Measurements from ENCODE around the gene CARS2. TPM values are rescaled to one million over a fixed set of nuclear protein-coding genes. Genes with fewer than 3 reads are reported as not detected.

The CARS2 gene
- total and polyA plus RNA-seq, 2 of the 8 experiments (the other 6 are each of a cell fraction or from before 2014, with no cell fraction given) = 47.7 to 55.9 TPM

DNA sequence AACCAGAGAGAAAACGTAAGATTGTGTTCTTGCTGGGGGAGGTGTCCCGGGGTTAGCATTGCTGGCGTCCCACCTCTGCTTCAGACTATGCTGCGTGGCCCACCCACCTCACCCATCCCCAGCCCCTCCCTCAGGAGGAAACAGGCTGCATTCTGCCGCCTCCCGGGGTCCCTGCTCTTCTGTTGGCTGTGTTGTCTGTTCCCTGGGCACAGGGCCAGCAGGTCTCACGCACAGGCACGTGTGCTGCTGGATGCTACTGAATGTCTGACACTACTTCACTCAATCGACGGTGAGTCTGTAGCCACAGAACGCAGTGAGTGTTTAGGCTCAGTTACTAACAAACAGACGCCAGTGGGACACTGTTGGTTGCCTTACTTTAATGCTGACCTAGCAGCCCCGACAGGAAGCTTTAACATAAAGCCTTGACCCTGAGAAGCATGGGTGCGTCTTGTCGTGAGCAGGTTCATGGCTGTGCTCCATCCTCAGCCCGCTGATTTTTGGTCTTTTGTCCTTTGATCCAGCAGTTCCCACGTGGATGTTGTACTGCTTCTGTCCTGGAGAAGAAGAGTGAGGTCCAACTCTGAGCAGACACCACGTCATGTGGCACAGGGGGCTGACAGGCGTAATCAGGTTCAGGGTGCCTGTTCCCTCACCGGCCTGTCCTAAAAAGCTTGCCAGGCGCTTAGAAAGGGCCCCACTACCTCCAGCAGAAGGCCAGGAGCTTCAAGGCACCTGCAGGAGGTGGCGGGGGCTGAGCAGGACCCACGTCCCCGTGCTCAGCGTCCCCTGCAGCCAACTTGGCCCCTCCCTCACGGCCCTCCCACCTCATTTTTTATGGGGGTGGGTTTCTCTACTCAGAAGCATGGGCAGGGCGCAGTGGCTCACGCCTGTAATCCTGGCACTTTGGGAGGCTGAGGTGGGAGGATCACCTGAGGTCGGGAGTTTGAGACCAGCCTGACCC is 64.6 kb downstream of the CARS2 start:
- H3K9me3 ChIP-seq (ENCODE audit: insufficient read depth in 2 of 2, low read depth in 1 of 2, low read length in 1 of 2) = no peaks in the 10 kb centered on the region
- H3K4ac ChIP-seq (replicated peaks; ENCODE audit: insufficient read length, low read depth, low read length) = no peak overlapping the region
- no peak overlapping the region for H2BK120ac ChIP-seq (replicated peaks; ENCODE audit: low read depth, low read length)
- peaks cover 4 to 39% (median 28%) of the 10 kb centered on the region in 4 experiments; a peak in 7 of 8 replicates for H3K36me3 ChIP-seq (ENCODE audit: control insufficient read depth in 2 of 4, insufficient read depth in 4 of 4, low read length in 3 of 4)
- H3K23me2 ChIP-seq (ENCODE audit: low read depth, low read length) = no peaks in the 10 kb centered on the region
- H2BK15ac ChIP-seq (ENCODE audit: low read length) = no peak overlapping the region
- no peak overlapping the region for H4K91ac ChIP-seq (replicated peaks; ENCODE audit: insufficient read length, low read length)
- no peak overlapping the region for H3K14ac ChIP-seq (ENCODE audit: insufficient read length)
- FAIRE-seq = no peak
- H4K20me1 ChIP-seq (replicated peaks in 1 of 2; ENCODE audit: control insufficient read depth in 1 of 2, insufficient read depth in 2 of 2, low read length in 2 of 2) = peaks cover 11 to 21% of the 10 kb centered on the region in 2 experiments
- no peak overlapping the region for H4K8ac ChIP-seq (ENCODE audit: extremely low read depth, insufficient read depth, low read length)
- H3K4me1 ChIP-seq (replicated peaks in 1 of 4; ENCODE audit: control insufficient read depth in 3 of 4, insufficient read depth in 4 of 4, low read length in 3 of 4) = peaks cover 0 to 11% (median 7%) of the 10 kb centered on the region in 4 experiments; a peak in 5 of 7 replicates
- H3K56ac ChIP-seq (replicated peaks; ENCODE audit: insufficient read length, low read depth, low read length) = no peak overlapping the region
- H2AFZ ChIP-seq (ENCODE audit: low read length) = no peak overlapping the region
- no peaks in the 10 kb centered on the region for H3K27me3 ChIP-seq (replicated peaks in 1 of 4; ENCODE audit: control insufficient read depth in 3 of 4, extremely low read depth in 1 of 4, insufficient read depth in 3 of 4, low read length in 3 of 4)
- H4K5ac ChIP-seq (ENCODE audit: insufficient read length, low read depth, low read length) = no peak overlapping the region
- H3K23ac ChIP-seq (ENCODE audit: insufficient read length) = no peak overlapping the region
- H3K79me1 ChIP-seq (ENCODE audit: low read depth, low read length) = no peaks in the 10 kb centered on the region; the same call in 1 of the 2 replicates
- no peak overlapping the region for H2BK20ac ChIP-seq (ENCODE audit: low read length)
- H3K9ac ChIP-seq (replicated peaks in 1 of 4; ENCODE audit: extremely low read depth in 1 of 4, low read depth in 3 of 4, low read length in 3 of 4) = no peak overlapping the region
- no peak overlapping the region for H2BK12ac ChIP-seq (ENCODE audit: low read depth, low read length)
- no peak overlapping the region for H3K4me2 ChIP-seq (ENCODE audit: insufficient read depth in 1 of 2, low read depth in 2 of 2, low read length in 2 of 2)
- no peaks in the 10 kb centered on the region for H3K79me2 ChIP-seq (ENCODE audit: control insufficient read depth in 1 of 2, insufficient read depth in 2 of 2, low read length in 2 of 2)
- H3K18ac ChIP-seq (ENCODE audit: extremely low read depth, low read length) = no peak overlapping the region
- no peak overlapping the region for H3K4me3 ChIP-seq (ENCODE audit: extremely low read depth in 1 of 4, insufficient read depth in 2 of 4, low read depth in 3 of 4, low read length in 4 of 4)
- ChIA-PET CTCF (ENCODE audit: partially characterized antibody) (interaction anchor here (0.9 to 4.1 kb wide), 6 partner anchors 9 to 153 kb away, joined by 3 to 18 read pairs (median 4); no protein-coding TSS in a partner anchor), POLR2A (ENCODE audit: partially characterized antibody) (interaction anchor here (0.7 to 0.9 kb wide), 2 partner anchors 26 to 112 kb away, joined by 3 read pairs; partner anchors contain the start of gene NAXD)
- TF ChIP-seq YY1 (IDR thresholded peaks at IDR 0.05; ENCODE audit: low read depth, low read length) (no peak), CBX5 (IDR thresholded peaks at IDR 0.05; ENCODE audit: low read depth, low read length) (no peak), HDAC2 (IDR thresholded peaks at IDR 0.05; ENCODE audit: borderline replicate concordance in 1 of 2, low read depth in 2 of 2, low read length in 2 of 2) (no peak), NANOG (IDR thresholded peaks at IDR 0.05; ENCODE audit: insufficient read depth, low read depth, low read length, poor library complexity, severe bottlenecking) (no peak), TAF1 (IDR thresholded peaks at IDR 0.05; ENCODE audit: low read depth, low read length) (no peak), PHF8 (conservative IDR thresholded peaks at IDR 0.05; ENCODE audit: low read depth, low read length) (no peak), RNF2 (IDR thresholded peaks at IDR 0.05; ENCODE audit: borderline replicate concordance, low read depth, low read length, missing control alignments, poor library complexity, severe bottlenecking) (no peak), SP1 (IDR thresholded peaks at IDR 0.05; ENCODE audit: low read depth, low read length) (no peak), SUZ12 (IDR thresholded peaks at IDR 0.05; ENCODE audit: low read length) (no peak)
- DNase-seq (ENCODE audit: low read depth in 1 of 2, low spot score in 2 of 2) = no peak
- H2AK5ac ChIP-seq (ENCODE audit: low read depth, low read length) = no peak overlapping the region
- 91% methylated on average over 29 of the region's 29 CpGs; no CpG with 5 or more reads in 1 of the 2 experiments for WGBS, 2 experiments (ENCODE audit: extremely low coverage in 1 of 2, insufficient coverage in 1 of 2, insufficient read length in 1 of 2, insufficient replicate concordance in 2 of 2, low coverage in 1 of 2, low lambda C conversion rate in 2 of 2, missing lambda C conversion rate in 1 of 2)
- no peak overlapping the region for H3K27ac ChIP-seq (ENCODE audit: low read depth, low read length)
- no peak overlapping the region for H2BK5ac ChIP-seq (ENCODE audit: low read depth, low read length)

Measured in H1 (cell line).